WTC11 (cell line): Measurements from ENCODE around the gene MAB21L4.

Experiments used
- AFF4 ChIP-seq: sonication (generic); formaldehyde crosslinking; IDR thresholded peaks from 2 replicates; pipeline ENCODE4 v1.8.1; 2023; ENCODE audit warnings: mild to moderate bottlenecking, missing genetic modification reagents, borderline replicate concordance
- CREB1 ChIP-seq: sonication (generic); formaldehyde crosslinking; IDR thresholded peaks from 2 replicates; pipeline ENCODE4 v1.8.0; 2023; ENCODE audit warnings: mild to moderate bottlenecking, missing genetic modification reagents
- CTCF ChIP-seq: fragments of 200-600 bp; IDR thresholded peaks from 2 replicates; pipeline ENCODE4 v1.8.0; 2022; ENCODE audit warnings: antibody characterized with exemption
- ESRRA ChIP-seq: sonication (generic); formaldehyde crosslinking; IDR thresholded peaks from 2 replicates; pipeline ENCODE4 v1.8.1; 2022; ENCODE audit warnings: mild to moderate bottlenecking, missing genetic modification reagents, borderline replicate concordance
- IRF2 ChIP-seq: sonication (generic); formaldehyde crosslinking; IDR thresholded peaks from 2 replicates; pipeline ENCODE4 v1.8.0; 2022; ENCODE audit warnings: low read depth, missing genetic modification reagents, borderline replicate concordance
- JUN ChIP-seq: sonication (generic); formaldehyde crosslinking; IDR thresholded peaks from 2 replicates; pipeline ENCODE4 v1.8.0; 2023; ENCODE audit warnings: mild to moderate bottlenecking, missing genetic modification reagents
- MAX ChIP-seq: sonication (generic); formaldehyde crosslinking; IDR thresholded peaks from 2 replicates; pipeline ENCODE4 v1.8.0; 2022; ENCODE audit warnings: mild to moderate bottlenecking, missing genetic modification reagents
- RELA ChIP-seq: sonication (generic); formaldehyde crosslinking; IDR thresholded peaks from 2 replicates; pipeline ENCODE4 v1.8.1; 2022; ENCODE audit warnings: missing genetic modification reagents, mild to moderate bottlenecking, borderline replicate concordance
- TCF7 ChIP-seq: sonication (generic); formaldehyde crosslinking; IDR thresholded peaks from 2 replicates; pipeline ENCODE4 v1.8.0; 2022; ENCODE audit warnings: mild to moderate bottlenecking, low read depth, missing genetic modification reagents, moderate library complexity
- TEAD4 ChIP-seq: sonication (generic); formaldehyde crosslinking; IDR thresholded peaks from 2 replicates; pipeline ENCODE4 v1.8.0; 2022; ENCODE audit warnings: mild to moderate bottlenecking, missing genetic modification reagents

GRCh38 chr2:240893363-240893844 lies 2.6 kb downstream of the MAB21L4 start:
- TF ChIP-seq CTCF (no peak), TEAD4 (no peak), AFF4 (CRISPR knock-in tag) (no peak), IRF2 (CRISPR knock-in tag) (no peak), RELA (CRISPR knock-in tag) (no peak), JUN (CRISPR knock-in tag) (no peak), MAX (no peak), TCF7 (CRISPR knock-in tag) (no peak), ESRRA (CRISPR knock-in tag) (no peak), CREB1 (CRISPR knock-in tag) (no peak)
